GM12892 (cell line): ENCODE results near the gene BICDL2.
"Not testable (repeated sequence)": the region's sequence is repeated elsewhere in the genome, so short reads cannot be mapped to it uniquely, and the experiment has no call there.

Source experiments
- DNase-seq: peaks from one replicate; pipeline ENCODE4 v3.0.0; 2011; ENCODE audit not compliant: insufficient read length
- FAIRE-seq: peaks from 2 replicates; lab custom pipeline; 2011; peaks lifted over from hg19 to GRCh38; lab: Jason Lieb, UNC
- POLR2A ChIP-seq: IDR thresholded peaks from 2 replicates; pipeline ENCODE4 v1.6.1; 2011; ENCODE audit warnings: low read depth, low read length, control low read depth
- POLR2AphosphoS5 ChIP-seq: IDR thresholded peaks from 2 replicates; pipeline ENCODE4 v1.6.1; 2011; ENCODE audit warnings: low read depth, low read length, control low read depth
- TAF1 ChIP-seq: IDR thresholded peaks from 2 replicates; pipeline ENCODE4 v1.6.1; 2011; ENCODE audit warnings: low read depth, mild to moderate bottlenecking, control low read depth, low read length, borderline replicate concordance

BICDL2 gene

GRCh38 chr16:3062553-3062952, 25.8 kb upstream of the BICDL2 start:
- TF ChIP-seq POLR2AphosphoS5 (no peak), POLR2A (no peak), TAF1 (no peak)
- no peak for FAIRE-seq

DNA sequence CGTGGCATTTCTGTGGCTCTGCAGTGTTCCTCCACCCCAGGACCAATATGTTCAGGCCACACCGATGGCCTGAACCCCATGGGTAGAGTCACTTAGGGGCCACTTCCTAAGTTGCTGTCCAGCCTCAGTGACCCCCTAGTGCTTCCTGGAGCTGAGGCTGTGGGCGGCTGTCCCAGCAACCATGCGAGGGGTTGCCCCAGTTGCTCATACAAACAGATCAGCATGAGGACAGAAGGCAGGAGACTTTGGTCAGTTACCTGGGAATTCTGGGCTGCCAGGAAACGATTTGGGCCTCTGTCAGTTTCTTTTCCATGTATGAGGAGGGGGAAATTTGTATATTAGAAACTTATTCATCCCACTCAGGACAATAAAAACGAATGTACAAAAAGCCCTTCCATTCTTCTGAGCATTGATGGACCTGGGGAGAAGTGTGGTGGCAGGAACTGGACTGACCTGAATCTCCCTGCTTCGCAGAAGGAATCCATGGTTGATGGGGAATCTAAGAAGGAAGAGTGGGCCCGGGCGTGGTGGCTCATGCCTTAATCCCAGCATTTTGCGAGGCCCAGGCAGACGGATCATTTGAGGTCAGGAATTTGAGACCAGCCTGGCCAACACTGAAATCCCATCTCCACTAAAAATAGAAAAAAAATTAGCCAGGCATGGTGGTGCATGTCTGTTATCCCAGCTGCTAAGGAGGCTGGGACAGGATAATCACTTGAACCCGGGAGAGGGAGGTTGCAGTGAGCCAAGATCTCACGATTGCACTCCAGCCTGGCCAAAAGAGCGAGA, 23.8 kb upstream of the BICDL2 start:
- no peak for FAIRE-seq

More at GRCh38 chr16:3062553-3062952, 25.8 kb upstream of the BICDL2 start:
- no peak for DNase-seq

GRCh38 chr16:3059723-3060242, 23.0 kb upstream of the BICDL2 start:
- TF ChIP-seq TAF1 (no peak), POLR2A (no peak), POLR2AphosphoS5 (no peak)
- no peak for FAIRE-seq

More for the DNA sequence above, 23.8 kb upstream of the BICDL2 start:
- TF ChIP-seq TAF1 (no peak), POLR2AphosphoS5 (no peak), POLR2A (no peak)
- DNase-seq: no peak

DNA sequence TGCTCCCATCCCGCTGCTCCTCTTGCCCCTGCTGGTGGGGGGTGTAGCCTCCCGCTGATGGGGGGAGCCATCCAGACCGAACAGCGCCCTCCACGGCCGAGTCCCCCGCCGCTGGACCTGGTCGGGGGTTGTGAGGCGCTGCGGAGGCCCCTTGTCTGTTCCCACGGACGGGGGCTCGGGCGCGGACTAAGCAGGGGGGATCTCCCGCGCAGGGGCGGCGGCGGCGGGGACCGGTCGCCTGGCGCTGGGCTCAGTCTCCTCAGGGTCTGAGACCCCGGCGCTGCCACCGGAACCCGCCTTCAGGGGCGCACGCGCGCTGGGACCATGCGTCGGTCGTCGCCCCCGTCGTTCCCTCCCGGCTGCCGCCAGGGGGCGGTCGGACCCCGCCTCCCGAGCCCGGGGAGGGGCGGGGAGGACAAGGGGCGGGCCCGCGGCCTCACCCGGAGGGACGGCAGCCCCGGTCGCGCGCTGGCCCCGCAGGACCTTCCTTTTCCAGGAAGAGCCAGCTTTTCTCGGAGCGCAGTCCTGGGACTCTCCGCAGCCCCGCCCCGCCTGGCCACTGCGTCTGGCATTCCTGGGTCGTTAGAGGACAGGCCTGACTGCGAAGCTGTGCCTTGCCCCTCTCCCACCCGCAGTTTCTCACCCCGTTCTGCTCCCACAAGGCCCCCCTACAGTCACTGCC, 22.4 kb upstream of the BICDL2 start:
- TF ChIP-seq POLR2A (peak; percentile 40; the same call in 1 of the 2 replicates), POLR2AphosphoS5 (no peak)
- peak; percentile 95 for DNase-seq
- peak; percentile 88 for FAIRE-seq

More at GRCh38 chr16:3059723-3060242, 23.0 kb upstream of the BICDL2 start:
- DNase-seq: no peak

- FAIRE-seq: no peak
- no peak for TF ChIP-seq POLR2A
- DNase-seq: no peak
Measured at GRCh38 chr16:3058139-3059030, 21.6 kb upstream of the BICDL2 start.

GRCh38 chr16:3057181-3058138, 20.7 kb upstream of the BICDL2 start:
- FAIRE-seq (no peak), DNase-seq (no peak)
- no peak for TF ChIP-seq TAF1
- TF ChIP-seq POLR2AphosphoS5: no peak
- no peak for TF ChIP-seq POLR2A

DNA sequence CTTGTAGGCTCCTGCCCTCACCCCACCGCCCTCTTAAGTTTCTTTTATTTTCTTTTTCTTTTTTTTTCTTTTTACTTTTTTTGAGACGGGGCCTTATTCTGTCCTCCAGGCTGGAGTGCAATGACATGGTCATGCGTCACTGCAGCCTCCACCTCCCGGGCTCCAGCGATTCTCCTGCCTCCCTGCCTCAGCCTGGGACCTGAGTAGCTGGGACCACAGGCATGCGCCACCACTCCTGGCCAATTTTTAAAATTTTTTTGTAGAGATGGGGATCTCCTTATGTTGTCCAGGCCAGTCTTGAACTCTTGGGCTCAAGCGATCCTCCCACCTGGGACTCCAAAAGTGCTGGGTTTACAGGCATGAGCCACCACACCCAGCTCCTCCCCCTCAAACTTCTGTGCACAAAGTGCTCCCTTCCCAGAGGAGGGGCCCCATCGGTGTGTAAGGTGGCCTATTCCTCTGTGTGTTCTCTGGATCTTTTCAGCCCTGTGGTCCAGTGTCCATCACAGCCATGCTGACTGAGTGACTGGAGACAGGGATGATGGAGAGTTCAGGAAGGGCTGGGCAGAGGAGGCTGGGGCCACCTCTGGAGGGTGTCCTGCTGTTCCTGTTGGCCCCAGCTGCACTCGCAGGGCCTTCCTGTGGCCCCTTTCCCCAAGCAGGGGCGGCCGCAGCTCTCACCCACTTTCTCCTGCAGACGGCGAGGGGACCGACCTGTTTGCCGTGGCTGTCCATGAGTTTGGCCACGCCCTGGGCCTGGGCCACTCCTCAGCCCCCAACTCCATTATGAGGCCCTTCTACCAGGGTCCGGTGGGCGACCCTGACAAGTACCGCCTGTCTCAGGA, 19.8 kb upstream of the BICDL2 start:
- DNase-seq (no peak), FAIRE-seq (no peak)
- TF ChIP-seq POLR2A (no peak), POLR2AphosphoS5 (no peak), TAF1 (no peak)

DNA sequence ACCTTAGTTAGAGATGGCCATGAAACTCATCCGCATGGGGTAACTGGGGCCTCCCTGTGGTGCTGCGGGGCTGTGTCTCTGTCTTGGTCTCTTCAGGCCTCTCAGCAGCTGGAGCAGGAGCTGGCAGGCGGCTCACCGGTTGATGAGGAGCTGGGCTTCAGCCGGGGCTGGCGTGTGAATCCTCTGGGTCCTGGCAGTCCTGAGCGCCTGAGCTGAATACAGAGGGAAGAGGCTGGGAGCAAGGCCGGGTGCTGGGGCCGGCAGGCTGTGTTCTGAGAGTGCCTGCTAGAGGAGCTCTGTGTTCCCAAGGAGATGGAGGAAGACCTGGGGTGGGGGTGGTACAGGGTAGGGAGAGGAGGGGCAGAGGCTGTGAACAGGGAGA, 19.0 kb upstream of the BICDL2 start:
- not testable (repeated sequence) for DNase-seq
- FAIRE-seq: peak; percentile 5

GRCh38 chr16:3054965-3055733, 18.4 kb upstream of the BICDL2 start:
- TF ChIP-seq TAF1 (no peak), POLR2AphosphoS5 (no peak), POLR2A (no peak)
- DNase-seq (no peak), FAIRE-seq (peak; percentile 72)

DNA sequence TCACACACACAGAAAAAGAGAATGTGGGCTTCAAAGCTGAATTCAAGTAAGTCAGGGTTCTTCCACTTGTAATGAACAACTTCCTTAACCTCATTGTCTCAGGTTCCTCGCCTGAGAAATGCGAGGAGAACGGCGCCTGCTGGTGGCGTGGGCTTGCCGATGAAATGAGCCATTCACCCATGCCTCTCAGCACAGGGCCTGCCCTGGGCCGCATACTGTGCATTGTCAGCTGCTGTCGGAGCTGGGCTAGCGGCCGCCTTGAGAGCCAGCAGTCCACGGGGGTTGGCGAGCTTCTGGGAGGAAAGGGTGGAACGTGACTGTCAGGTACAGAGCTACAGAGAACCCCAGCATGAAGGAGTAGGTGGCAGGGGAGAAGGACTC, 16.6 kb upstream of the BICDL2 start:
- peak; percentile 96 for FAIRE-seq
- DNase-seq: not testable (repeated sequence)

DNA sequence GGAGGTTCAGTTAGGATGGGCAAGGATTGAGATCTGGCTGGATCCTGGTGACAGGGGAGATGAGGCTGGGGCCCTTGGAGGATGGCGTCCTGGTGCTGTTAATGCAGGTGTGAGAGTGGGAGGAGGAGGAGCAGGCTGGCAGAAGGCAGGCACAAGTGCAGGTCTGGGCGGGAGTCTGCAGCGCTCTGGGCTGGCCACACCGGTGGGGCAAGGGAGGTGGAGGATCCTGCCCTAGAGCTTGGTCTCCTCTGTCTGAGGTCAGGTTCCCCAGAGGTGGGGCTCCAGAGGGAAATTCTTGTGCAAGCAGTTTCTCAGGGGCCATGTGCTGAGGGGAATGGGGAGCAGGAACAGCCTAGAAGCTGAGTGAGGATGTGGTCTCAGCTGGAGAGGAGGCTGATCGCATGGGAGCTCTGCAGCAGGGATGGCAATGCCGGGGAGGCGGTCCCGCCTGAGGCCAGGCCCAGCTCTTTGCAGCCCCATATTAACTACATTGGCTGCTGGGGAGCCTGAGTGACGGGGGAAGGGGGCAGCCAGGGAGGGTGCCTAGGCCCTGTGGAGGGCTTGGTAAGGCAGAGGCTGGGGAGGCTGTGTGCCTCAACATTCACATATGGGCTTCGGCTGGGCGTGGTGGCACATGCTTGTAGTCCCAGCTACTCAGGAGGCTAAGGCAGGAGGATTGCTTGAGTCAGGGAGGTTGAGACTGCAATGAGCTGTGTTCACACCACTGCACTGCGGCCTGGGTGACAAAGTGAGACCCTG, 16.0 kb upstream of the BICDL2 start:
- peak; percentile 48 for FAIRE-seq
- not testable (repeated sequence) for DNase-seq
